ENCODE results near the gene MAN1A1.

DNA sequence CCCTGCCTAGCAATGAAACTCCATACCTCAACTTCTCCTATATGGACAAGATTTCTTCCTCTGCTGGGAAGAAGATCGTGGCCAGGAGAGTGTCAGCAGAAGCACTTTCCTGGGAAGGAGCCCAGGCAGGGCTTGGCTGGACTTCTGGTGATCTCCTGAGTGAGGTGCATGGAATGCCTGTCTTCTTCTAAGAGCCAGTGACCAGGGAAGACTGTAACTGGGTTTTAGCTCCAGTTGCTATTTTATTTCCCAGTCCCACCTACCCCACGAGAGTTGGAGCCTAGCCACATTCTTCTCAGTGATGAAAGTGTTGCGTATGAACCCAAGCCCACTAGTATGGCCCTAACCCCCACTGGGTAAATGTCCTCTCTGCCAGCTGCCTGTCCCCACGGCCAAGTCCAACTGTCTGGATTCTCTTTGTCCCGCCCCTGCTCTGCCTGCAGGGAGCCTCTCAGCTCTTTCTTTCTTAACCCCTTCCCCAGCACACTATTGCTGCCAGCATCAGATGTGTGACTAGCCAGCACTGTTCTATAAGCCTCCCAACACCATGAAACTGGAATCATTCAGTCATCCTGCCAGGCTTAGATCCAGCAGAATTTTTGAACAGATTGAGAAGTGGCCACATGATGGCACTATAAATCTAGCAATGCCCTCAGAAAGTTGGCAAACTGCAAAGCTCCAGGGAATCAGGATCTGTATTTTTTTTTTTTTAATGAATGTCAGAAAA is 201.3 kb downstream of the MAN1A1 start:
- TF ChIP-seq POLR2A (IDR thresholded peaks at IDR 0.05): no peak
- TF ChIP-seq, protein P1, sequence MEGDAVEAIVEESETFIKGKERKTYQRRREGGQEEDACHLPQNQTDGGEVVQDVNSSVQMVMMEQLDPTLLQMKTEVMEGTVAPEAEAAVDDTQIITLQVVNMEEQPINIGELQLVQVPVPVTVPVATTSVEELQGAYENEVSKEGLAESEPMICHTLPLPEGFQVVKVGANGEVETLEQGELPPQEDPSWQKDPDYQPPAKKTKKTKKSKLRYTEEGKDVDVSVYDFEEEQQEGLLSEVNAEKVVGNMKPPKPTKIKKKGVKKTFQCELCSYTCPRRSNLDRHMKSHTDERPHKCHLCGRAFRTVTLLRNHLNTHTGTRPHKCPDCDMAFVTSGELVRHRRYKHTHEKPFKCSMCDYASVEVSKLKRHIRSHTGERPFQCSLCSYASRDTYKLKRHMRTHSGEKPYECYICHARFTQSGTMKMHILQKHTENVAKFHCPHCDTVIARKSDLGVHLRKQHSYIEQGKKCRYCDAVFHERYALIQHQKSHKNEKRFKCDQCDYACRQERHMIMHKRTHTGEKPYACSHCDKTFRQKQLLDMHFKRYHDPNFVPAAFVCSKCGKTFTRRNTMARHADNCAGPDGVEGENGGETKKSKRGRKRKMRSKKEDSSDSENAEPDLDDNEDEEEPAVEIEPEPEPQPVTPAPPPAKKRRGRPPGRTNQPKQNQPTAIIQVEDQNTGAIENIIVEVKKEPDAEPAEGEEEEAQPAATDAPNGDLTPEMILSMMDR (IDR thresholded peaks at IDR 0.05): peak; percentile 37 to 47 (median 44)

Data from uterus (tissue), 2 donors.